Neural crest cell (in vitro differentiated cells): ENCODE data around the gene MRPL55. TPM values are rescaled to one million over a fixed set of nuclear protein-coding genes. Genes with fewer than 3 reads are reported as not detected.

Experiments
- DNase-seq: peaks from one replicate; pipeline ENCODE4 v3.0.0; 2021; ENCODE audit warnings: low read depth, mixed read lengths, low spot score
- H3K27ac Mint-ChIP-seq: one replicate; pipeline ENCODE4 v1.8.0; 2021; ENCODE audit warnings: mild to moderate bottlenecking, mixed read lengths; ENCODE audit not compliant: unreplicated experiment
- H3K27me3 Mint-ChIP-seq: 2 replicates; pipeline ENCODE4 v1.8.0; 2021; ENCODE audit warnings: low read depth, mild to moderate bottlenecking, mixed read lengths
- H3K36me3 Mint-ChIP-seq: 2 replicates; pipeline ENCODE4 v1.8.0; 2021; ENCODE audit warnings: low read depth, mild to moderate bottlenecking, mixed read lengths
- H3K4me1 Mint-ChIP-seq: 2 replicates; pipeline ENCODE4 v1.8.0; 2021; ENCODE audit warnings: mixed read lengths
- H3K4me3 Mint-ChIP-seq: one replicate; pipeline ENCODE4 v1.8.0; 2021; ENCODE audit warnings: mild to moderate bottlenecking, mixed read lengths
- H3K9me3 Mint-ChIP-seq: 2 replicates; pipeline ENCODE4 v1.8.0; 2021; ENCODE audit warnings: mixed read lengths
- CTCF ChIP-seq: fragments of 200-600 bp; sonication (generic); conservative IDR thresholded peaks from 2 replicates; pipeline ENCODE4 v1.5.0; 2021; ENCODE audit warnings: antibody characterized with exemption, mild to moderate bottlenecking
- total RNA-seq: library from RNA; stranded (reverse); gene quantifications from 2 replicates; pipeline ENCODE4 v1.2.1, GENCODE V29; 2021

Gene MRPL55
- total RNA-seq, 1 donor from 2014 or later = 67.3 TPM

GRCh38 chr1:228079013-228079412 lies 30.1 kb downstream of the MRPL55 start:
- H3K27ac Mint-ChIP-seq = no peak overlapping the region
- H3K4me1 Mint-ChIP-seq = peaks cover 15% of the 10 kb centered on the region
- H3K4me3 Mint-ChIP-seq = peak overlapping the region; percentile 68
- H3K9me3 Mint-ChIP-seq = no peaks in the 10 kb centered on the region
- DNase-seq = no peak
- no peaks in the 10 kb centered on the region for H3K36me3 Mint-ChIP-seq
- H3K27me3 Mint-ChIP-seq = peaks cover 8% of the 10 kb centered on the region
- TF ChIP-seq CTCF = no peak

GRCh38 chr1:228077565-228078330 lies 31.4 kb downstream of the MRPL55 start:
- no peak for TF ChIP-seq CTCF
- Mint-ChIP-seq H3K4me1 (peaks cover 8% of the 10 kb centered on the region), H3K36me3 (no peaks in the 10 kb centered on the region), H3K4me3 (peak overlapping the region; percentile 44), H3K27ac (peak overlapping the region; percentile 50), H3K9me3 (no peaks in the 10 kb centered on the region), H3K27me3 (peaks cover 10% of the 10 kb centered on the region)
- no peak for DNase-seq

- Mint-ChIP-seq H3K9me3 (no peaks in the 10 kb centered on the region), H3K27me3 (peaks cover 15% of the 10 kb centered on the region), H3K36me3 (no peaks in the 10 kb centered on the region), H3K27ac (no peak overlapping the region), H3K4me1 (peaks cover 8% of the 10 kb centered on the region), H3K4me3 (no peak overlapping the region)
- TF ChIP-seq CTCF = no peak
- no peak for DNase-seq
These were observed 32.2 kb downstream of the MRPL55 start for GRCh38 chr1:228076796-228077430.

DNA sequence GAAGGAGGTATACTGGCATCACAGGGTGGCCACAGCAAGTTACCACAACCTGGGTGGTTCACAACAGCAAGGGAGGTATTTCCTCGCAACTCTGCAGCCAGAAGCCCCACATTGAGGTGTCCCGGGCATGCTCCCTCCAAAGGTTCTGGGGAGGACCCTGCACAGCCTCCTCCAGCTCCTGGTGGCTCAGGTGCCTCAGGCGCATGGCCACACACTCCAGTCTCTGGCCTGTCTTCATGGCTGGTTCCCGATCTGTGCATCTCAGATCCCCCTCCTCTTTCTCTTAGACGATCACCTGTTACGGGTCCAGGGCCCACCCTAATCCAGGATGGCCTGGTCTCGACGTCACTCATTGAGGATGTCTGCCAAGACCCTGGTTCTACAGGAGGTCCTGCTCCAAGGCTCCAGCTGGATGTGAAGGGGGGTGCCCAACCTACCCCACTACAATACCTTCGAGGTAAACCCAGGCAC lies 33.3 kb downstream of the MRPL55 start:
- peaks cover 26% of the 10 kb centered on the region for H3K27me3 Mint-ChIP-seq
- no peak for DNase-seq
- no peaks in the 10 kb centered on the region for H3K9me3 Mint-ChIP-seq
- no peak overlapping the region for H3K27ac Mint-ChIP-seq
- no peaks in the 10 kb centered on the region for H3K36me3 Mint-ChIP-seq
- H3K4me1 Mint-ChIP-seq = no peaks in the 10 kb centered on the region
- no peak for TF ChIP-seq CTCF
- H3K4me3 Mint-ChIP-seq = no peak overlapping the region

GRCh38 chr1:228074954-228075730 lies 34.0 kb downstream of the MRPL55 start:
- Mint-ChIP-seq H3K27me3 (peaks cover 33% of the 10 kb centered on the region), H3K9me3 (no peaks in the 10 kb centered on the region), H3K36me3 (no peaks in the 10 kb centered on the region), H3K4me1 (no peaks in the 10 kb centered on the region), H3K27ac (no peak overlapping the region), H3K4me3 (no peak overlapping the region)
- no peak for TF ChIP-seq CTCF
- no peak for DNase-seq
